Measurements from ENCODE around the gene SPOUT1. TPM values are rescaled to one million over a fixed set of nuclear protein-coding genes. Genes with fewer than 3 reads are reported as not detected.

SPOUT1 gene
- total and polyA plus RNA-seq, 3 experiments from 2014 or later, result 77.3 to 143 (median 137) TPM

DNA sequence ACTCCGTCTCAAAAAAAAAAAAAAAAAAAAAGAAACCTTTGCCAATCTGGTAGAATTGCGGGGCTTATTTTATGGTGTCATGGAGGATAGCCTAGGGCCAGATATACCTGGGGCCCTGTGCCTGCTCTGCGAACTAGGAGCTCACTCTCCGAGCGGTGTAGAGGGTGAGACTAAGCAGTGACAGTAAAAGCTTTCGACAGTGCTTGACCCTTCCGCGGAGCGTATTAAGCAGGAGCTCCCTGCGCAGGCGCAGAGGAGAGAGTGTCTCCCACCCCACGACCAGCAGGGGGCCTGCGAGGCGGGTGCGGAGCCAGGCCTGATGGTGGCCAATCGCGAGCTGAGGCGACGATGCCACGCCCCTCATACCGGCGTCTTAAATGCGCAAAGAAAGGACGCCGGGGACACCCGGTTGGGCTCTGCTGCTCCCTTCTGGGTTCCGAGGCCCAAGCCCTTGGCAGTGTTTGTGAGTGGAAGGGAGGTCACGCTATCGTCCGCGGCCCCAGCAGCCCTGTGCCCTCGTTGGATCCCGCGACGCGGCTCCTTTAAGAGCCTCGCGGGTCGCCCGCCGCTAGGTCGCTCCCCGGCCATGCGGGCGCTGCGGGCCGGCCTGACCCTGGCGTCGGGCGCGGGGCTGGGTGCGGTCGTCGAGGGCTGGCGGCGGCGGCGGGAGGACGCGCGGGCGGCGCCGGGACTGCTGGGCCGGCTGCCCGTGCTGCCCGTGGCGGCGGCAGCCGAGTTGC is 11.3 kb downstream of the SPOUT1 start, which contains the start of gene ENDOG:
Gene ENDOG (plus strand): TSS at position 402 of the 740 bp plus-strand sequence. CDS start 185 bp downstream, at position 587.
- Histone ChIP-seq H3K36me3 (ENCODE audit: insufficient read depth, low read length) (peaks cover 4% of the 10 kb centered on the region), H3K27me3 (ENCODE audit: insufficient read depth, low read length, poor library complexity, severe bottlenecking) (no peaks in the 10 kb centered on the region), H3K4me1 (ENCODE audit: insufficient read depth, low read length) (peaks cover 7% of the 10 kb centered on the region), H3K4me3 (ENCODE audit: low read length) (peak within 1 kb of the TSS; percentile 89), H3K9me3 (ENCODE audit: low read length) (no peaks in the 10 kb centered on the region), H3K27ac (ENCODE audit: low read depth, low read length) (peak within 1 kb of the TSS; percentile 47)
- Mint-ChIP-seq H3K4me3 (peak within 1 kb of the TSS; percentile 89 to 96 (median 91)), H3K36me3 (peaks cover 0 to 22% (median 0%) of the 10 kb centered on the region in 3 donors), H3K9me3 (peaks cover 0 to 2% (median 0%) of the 10 kb centered on the region in 5 donors), H3K27ac (peak within 1 kb of the TSS; percentile 80 to 96 (median 93)), H3K27me3 (peaks cover 0 to 3% of the 10 kb centered on the region in 2 donors), H3K4me1 (peaks cover 9 to 26% (median 19%) of the 10 kb centered on the region in 3 donors)
- DNase-seq, result peak; percentile 95 to 98 (median 97)
- CTCF ChIA-PET, result interaction anchor here (0.6 to 2.8 kb wide), 40 partner anchors 8 to 568 kb away, joined by 3 to 28 read pairs (median 4); partner anchors contain the start of genes KYAT1, SPOUT1, URM1 and ZER1
- POLR2A ChIA-PET, result interaction anchor here (0.6 to 2.7 kb wide), 14 partner anchors 8 to 313 kb away, joined by 3 to 39 read pairs (median 4); partner anchors contain the start of genes DOLPP1, KYAT1, LRRC8A and SET

DNA sequence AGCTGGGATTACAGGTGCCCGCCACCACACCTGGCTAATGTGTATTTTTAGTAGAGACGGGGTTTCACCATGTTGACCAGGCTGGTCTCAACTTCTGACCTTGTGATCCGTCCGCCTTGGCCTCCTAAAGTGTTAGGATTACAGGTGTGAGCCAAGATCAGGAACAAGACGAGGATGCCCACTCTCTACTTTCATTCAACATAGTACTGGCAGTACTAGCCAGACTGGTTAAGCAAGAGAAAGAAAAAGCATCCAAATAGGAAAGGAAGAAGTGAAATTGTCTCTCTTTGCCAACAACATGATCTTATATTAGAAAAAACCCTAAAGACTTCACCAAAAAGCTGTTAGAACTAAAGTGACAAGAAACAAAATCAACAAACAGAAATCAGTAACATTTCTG is 18.7 kb downstream of the SPOUT1 start:
- Mint-ChIP-seq H3K27ac (peak overlapping the region in 3 of 8 donors; percentile 42 to 50 (median 47)), H3K4me1 (no peaks in the 10 kb centered on the region), H3K4me3 (no peak overlapping the region), H3K36me3 (peaks cover 0 to 23% (median 0%) of the 10 kb centered on the region in 3 donors), H3K9me3 (peaks cover 0 to 2% (median 0%) of the 10 kb centered on the region in 5 donors), H3K27me3 (peaks cover 0 to 3% of the 10 kb centered on the region in 2 donors)
- Histone ChIP-seq H3K4me1 (ENCODE audit: insufficient read depth, low read length) (no peaks in the 10 kb centered on the region), H3K4me3 (ENCODE audit: low read length) (no peak overlapping the region), H3K27me3 (ENCODE audit: insufficient read depth, low read length, poor library complexity, severe bottlenecking) (no peaks in the 10 kb centered on the region), H3K27ac (ENCODE audit: low read depth, low read length) (no peak overlapping the region), H3K9me3 (ENCODE audit: low read length) (no peaks in the 10 kb centered on the region), H3K36me3 (ENCODE audit: insufficient read depth, low read length) (peaks cover 6% of the 10 kb centered on the region)
- no peak for DNase-seq
- ChIA-PET CTCF (interaction anchor here (0.6 kb wide), 1 partner anchor 25 kb away, joined by 4 read pairs; no protein-coding TSS in a partner anchor), POLR2A (interaction anchor here (1.2 kb wide), 1 partner anchor 8 kb away, joined by 3 read pairs; the partner anchor contains the start of gene ENDOG)

DNA sequence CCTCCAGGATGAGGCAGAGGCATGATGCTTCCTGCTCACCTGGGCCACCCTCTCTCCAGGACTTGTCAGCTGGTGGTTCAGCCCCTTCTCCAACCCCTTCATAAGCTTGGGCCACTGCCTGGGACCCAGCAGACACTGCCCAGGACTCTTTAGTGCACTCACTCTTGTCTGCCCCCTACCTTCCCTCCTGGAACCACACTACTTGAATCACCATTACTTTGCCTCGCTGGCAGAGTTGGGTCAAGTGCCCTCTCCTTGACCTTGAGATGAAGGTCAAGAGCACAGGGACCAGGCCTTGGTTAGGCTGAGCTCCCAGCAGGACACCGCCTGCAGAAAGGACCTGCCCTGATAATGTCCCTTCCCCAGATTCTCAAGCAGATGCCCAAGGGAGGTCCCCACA is 19.8 kb downstream of the SPOUT1 start:
- no peaks in the 10 kb centered on the region for H3K4me1 ChIP-seq (ENCODE audit: insufficient read depth, low read length)
- no peak overlapping the region for H3K4me3 ChIP-seq (ENCODE audit: low read length)
- H3K27me3 ChIP-seq (ENCODE audit: insufficient read depth, low read length, poor library complexity, severe bottlenecking), result no peaks in the 10 kb centered on the region
- no peaks in the 10 kb centered on the region for H3K27me3 Mint-ChIP-seq
- H3K36me3 ChIP-seq (ENCODE audit: insufficient read depth, low read length), result peaks cover 6% of the 10 kb centered on the region
- DNase-seq, result no peak
- H3K9me3 ChIP-seq (ENCODE audit: low read length), result no peaks in the 10 kb centered on the region
- H3K36me3 Mint-ChIP-seq, result peaks cover 0 to 32% (median 0%) of the 10 kb centered on the region in 3 donors
- H3K27ac ChIP-seq (ENCODE audit: low read depth, low read length), result no peak overlapping the region
- no peaks in the 10 kb centered on the region for H3K4me1 Mint-ChIP-seq
- H3K4me3 Mint-ChIP-seq, result no peak overlapping the region
- POLR2A ChIA-PET, result interaction anchor here (0.6 to 1.2 kb wide), 2 partner anchors 9 to 92 kb away, joined by 3 to 4 read pairs; partner anchors contain the start of gene ENDOG
- CTCF ChIA-PET, result interaction anchor here (1.2 kb wide), 1 partner anchor 9 kb away, joined by 3 read pairs; the partner anchor contains the start of gene ENDOG
- peaks cover 0 to 2% (median 0%) of the 10 kb centered on the region in 5 donors for H3K9me3 Mint-ChIP-seq
- H3K27ac Mint-ChIP-seq, result peak overlapping the region in 6 of 8 donors; percentile 14 to 66 (median 33)

DNA sequence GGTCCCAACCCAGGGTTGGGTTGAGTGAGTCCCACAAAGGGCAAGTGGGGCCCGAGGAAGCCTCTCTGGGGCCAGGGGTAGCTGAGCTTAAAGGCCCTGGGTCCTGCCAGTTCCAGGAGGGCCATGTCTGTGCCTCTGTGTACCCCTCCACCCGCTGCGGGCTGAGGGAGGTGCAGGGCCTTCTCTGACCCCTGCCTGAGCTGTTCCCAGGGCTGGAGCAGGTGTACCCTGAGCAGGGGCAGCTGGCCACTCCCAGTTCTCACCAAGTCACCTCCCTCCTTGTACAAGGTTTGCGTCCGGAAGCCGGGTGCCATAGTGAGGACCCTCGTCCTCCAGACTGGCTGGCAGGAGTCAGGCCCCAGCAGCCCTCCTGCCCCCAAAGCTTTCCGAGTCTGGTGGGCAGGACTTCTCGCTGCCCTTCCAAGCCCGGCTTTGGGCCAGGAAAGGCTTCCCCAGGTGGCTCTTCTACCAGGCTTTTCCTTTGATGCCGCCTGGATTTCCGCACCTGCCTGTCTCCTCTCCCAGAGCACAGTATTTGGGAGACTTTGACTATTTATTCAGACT is 20.5 kb downstream of the SPOUT1 start:
- Mint-ChIP-seq H3K36me3 (peaks cover 0 to 37% (median 0%) of the 10 kb centered on the region in 3 donors), H3K27ac (peak overlapping the region in 1 of 8 donors; percentile 71), H3K4me3 (no peak overlapping the region), H3K4me1 (no peaks in the 10 kb centered on the region), H3K9me3 (no peaks in the 10 kb centered on the region), H3K27me3 (no peaks in the 10 kb centered on the region)
- H3K4me1 ChIP-seq (ENCODE audit: insufficient read depth, low read length), result no peaks in the 10 kb centered on the region
- H3K27me3 ChIP-seq (ENCODE audit: insufficient read depth, low read length, poor library complexity, severe bottlenecking), result no peaks in the 10 kb centered on the region
- no peak overlapping the region for H3K27ac ChIP-seq (ENCODE audit: low read depth, low read length)
- ChIA-PET CTCF (interaction anchor here (0.7 to 1.2 kb wide), 2 partner anchors 8 to 9 kb away, joined by 3 read pairs; partner anchors contain the start of gene ENDOG), POLR2A (no interaction called here)
- no peak for DNase-seq
- no peak overlapping the region for H3K4me3 ChIP-seq (ENCODE audit: low read length)
- peaks cover 7% of the 10 kb centered on the region for H3K36me3 ChIP-seq (ENCODE audit: insufficient read depth, low read length)
- no peaks in the 10 kb centered on the region for H3K9me3 ChIP-seq (ENCODE audit: low read length)

DNA sequence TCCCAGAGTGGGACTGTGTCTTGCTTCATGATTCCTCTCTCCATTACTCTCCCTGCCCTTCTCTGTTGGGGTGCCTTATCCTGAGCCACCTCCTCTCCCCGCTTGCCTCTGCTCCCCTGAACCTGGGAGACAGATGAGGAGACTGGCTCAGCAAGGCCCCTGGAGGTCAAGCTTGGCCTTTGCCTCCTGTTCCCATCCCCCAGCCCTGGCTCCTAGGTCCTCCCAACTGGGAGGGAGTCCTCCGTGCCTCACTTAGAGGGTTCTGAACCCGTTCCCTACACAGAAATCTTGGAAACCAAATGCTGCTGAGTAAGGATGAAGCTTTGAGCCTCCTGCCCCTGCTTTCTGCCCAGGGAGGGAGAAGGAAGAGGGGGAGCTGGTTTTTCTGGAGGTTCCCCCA is 21.1 kb downstream of the SPOUT1 start:
- DNase-seq, result no peak
- Mint-ChIP-seq H3K4me1 (no peaks in the 10 kb centered on the region), H3K4me3 (no peak overlapping the region), H3K9me3 (no peaks in the 10 kb centered on the region), H3K27me3 (no peaks in the 10 kb centered on the region), H3K36me3 (peaks cover 3 to 43% (median 3%) of the 10 kb centered on the region in 3 donors), H3K27ac (peak overlapping the region in 3 of 8 donors; percentile 3 to 58 (median 54))
- Histone ChIP-seq H3K9me3 (ENCODE audit: low read length) (no peaks in the 10 kb centered on the region), H3K4me3 (ENCODE audit: low read length) (no peak overlapping the region), H3K27ac (ENCODE audit: low read depth, low read length) (no peak overlapping the region), H3K36me3 (ENCODE audit: insufficient read depth, low read length) (peaks cover 13% of the 10 kb centered on the region), H3K27me3 (ENCODE audit: insufficient read depth, low read length, poor library complexity, severe bottlenecking) (no peaks in the 10 kb centered on the region), H3K4me1 (ENCODE audit: insufficient read depth, low read length) (no peaks in the 10 kb centered on the region)
- POLR2A ChIA-PET, result no interaction called here
- CTCF ChIA-PET, result interaction anchor here (0.7 kb wide), 1 partner anchor 9 kb away, joined by 3 read pairs; no protein-coding TSS in a partner anchor

DNA sequence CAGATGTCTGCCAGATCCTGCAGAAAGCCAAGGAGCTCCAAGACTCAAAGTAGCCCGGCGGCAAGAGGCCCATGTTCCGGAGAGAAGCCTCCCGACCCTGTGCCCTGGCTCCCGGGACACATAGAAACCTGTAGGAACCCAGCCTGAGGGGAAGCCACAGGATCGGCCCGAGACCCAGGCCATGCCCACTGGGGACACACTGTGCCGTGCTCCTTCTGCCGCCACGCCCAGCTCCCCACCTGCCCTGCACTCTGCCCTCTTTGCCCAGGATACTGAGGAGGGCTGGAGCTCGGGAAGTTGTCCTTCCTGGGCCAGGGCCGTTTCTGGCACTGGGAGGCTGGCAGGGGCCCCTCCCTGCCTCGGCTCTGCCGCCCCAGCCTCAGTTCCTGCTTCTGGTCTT is 21.8 kb downstream of the SPOUT1 start:
- no peaks in the 10 kb centered on the region for H3K4me1 ChIP-seq (ENCODE audit: insufficient read depth, low read length)
- no peaks in the 10 kb centered on the region for H3K27me3 ChIP-seq (ENCODE audit: insufficient read depth, low read length, poor library complexity, severe bottlenecking)
- no peaks in the 10 kb centered on the region for H3K9me3 ChIP-seq (ENCODE audit: low read length)
- Mint-ChIP-seq H3K9me3 (no peaks in the 10 kb centered on the region), H3K4me1 (no peaks in the 10 kb centered on the region), H3K36me3 (peaks cover 3 to 50% (median 7%) of the 10 kb centered on the region in 3 donors), H3K27me3 (no peaks in the 10 kb centered on the region), H3K4me3 (no peak overlapping the region), H3K27ac (peak overlapping the region in 3 of 8 donors; percentile 33 to 58 (median 56))
- POLR2A ChIA-PET, result no interaction called here
- CTCF ChIA-PET, result no interaction called here
- H3K36me3 ChIP-seq (ENCODE audit: insufficient read depth, low read length), result peaks cover 18% of the 10 kb centered on the region
- no peak overlapping the region for H3K27ac ChIP-seq (ENCODE audit: low read depth, low read length)
- no peak for DNase-seq
- H3K4me3 ChIP-seq (ENCODE audit: low read length), result no peak overlapping the region

DNA sequence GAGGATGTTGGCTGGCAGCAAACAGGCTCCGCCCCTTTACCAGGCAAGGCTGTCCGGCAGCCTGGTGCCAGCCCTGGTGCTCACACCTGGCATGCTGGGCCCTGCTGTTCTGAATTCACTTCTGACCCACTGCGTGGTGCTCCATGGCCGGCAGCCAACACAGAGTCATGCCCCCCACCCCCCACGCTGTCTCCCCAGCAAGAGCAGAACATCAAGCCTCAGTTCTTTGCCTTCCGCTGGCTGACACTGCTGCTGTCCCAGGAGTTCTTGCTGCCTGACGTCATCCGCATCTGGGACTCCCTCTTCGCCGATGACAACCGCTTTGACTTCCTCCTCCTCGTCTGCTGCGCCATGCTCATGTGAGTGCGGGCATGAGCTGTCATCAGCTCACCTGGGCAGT is 23.9 kb downstream of the SPOUT1 start:
- no peaks in the 10 kb centered on the region for H3K4me1 ChIP-seq (ENCODE audit: insufficient read depth, low read length)
- ChIA-PET POLR2A (no interaction called here), CTCF (interaction anchor here (3.0 kb wide), 1 partner anchor 13 kb away, joined by 11 read pairs; the partner anchor contains the start of gene ENDOG)

More for the DNA sequence above, 23.9 kb downstream of the SPOUT1 start:
- Mint-ChIP-seq H3K4me3 (no peak overlapping the region), H3K27me3 (no peaks in the 10 kb centered on the region), H3K4me1 (no peaks in the 10 kb centered on the region), H3K27ac (no peak overlapping the region), H3K9me3 (no peaks in the 10 kb centered on the region), H3K36me3 (peaks cover 6 to 65% (median 7%) of the 10 kb centered on the region in 3 donors)
- no peaks in the 10 kb centered on the region for H3K27me3 ChIP-seq (ENCODE audit: insufficient read depth, low read length, poor library complexity, severe bottlenecking)
- H3K9me3 ChIP-seq (ENCODE audit: low read length), result no peaks in the 10 kb centered on the region
- no peak overlapping the region for H3K27ac ChIP-seq (ENCODE audit: low read depth, low read length)
- no peak overlapping the region for H3K4me3 ChIP-seq (ENCODE audit: low read length)
- H3K36me3 ChIP-seq (ENCODE audit: insufficient read depth, low read length), result peaks cover 18% of the 10 kb centered on the region
- DNase-seq, result no peak
